GM08714 (cell line): ENCODE data around the gene BFSP1.
A peak's percentile ranks its signal among the peaks of the same experiment; 100 is the strongest.

Source experiments
- H3K4me3 ChIP-seq: fragments of 200-500 bp; sonication (Bioruptor generic); 2 replicates; pipeline ENCODE4 v1.5.1; 2014; ENCODE audit warnings: mild to moderate bottlenecking, low read length, inconsistent platforms
- ZNF274 ChIP-seq: IDR thresholded peaks from 2 replicates; pipeline ENCODE4 v1.6.1; 2012; ENCODE audit warnings: mild to moderate bottlenecking, low read depth, low read length

Gene BFSP1

GRCh38 chr20:17542481-17542880 lies 11.3 kb upstream of the BFSP1 start:
- TF ChIP-seq ZNF274 = no peak

GRCh38 chr20:17541996-17542395 lies 10.8 kb upstream of the BFSP1 start:
- no peak for TF ChIP-seq ZNF274
- H3K4me3 ChIP-seq = no peak overlapping the region

More at GRCh38 chr20:17542481-17542880, 11.3 kb upstream of the BFSP1 start:
- no peak overlapping the region for H3K4me3 ChIP-seq

GRCh38 chr20:17541596-17541995 lies 10.4 kb upstream of the BFSP1 start:
- no peak overlapping the region for H3K4me3 ChIP-seq
- no peak for TF ChIP-seq ZNF274

GRCh38 chr20:17538517-17539170 lies 7.5 kb upstream of the BFSP1 start:
- no peak overlapping the region for H3K4me3 ChIP-seq
- no peak for TF ChIP-seq ZNF274

GRCh38 chr20:17537959-17538358 lies 6.8 kb upstream of the BFSP1 start:
- H3K4me3 ChIP-seq = no peak overlapping the region

GRCh38 chr20:17536944-17537444 lies 5.8 kb upstream of the BFSP1 start:
- no peak for TF ChIP-seq ZNF274
- H3K4me3 ChIP-seq = no peak overlapping the region

More at GRCh38 chr20:17537959-17538358, 6.8 kb upstream of the BFSP1 start:
- TF ChIP-seq ZNF274 = no peak

GRCh38 chr20:17534077-17534476 lies 2.9 kb upstream of the BFSP1 start:
- H3K4me3 ChIP-seq = no peak overlapping the region
- no peak for TF ChIP-seq ZNF274

- no peak for TF ChIP-seq ZNF274
Observed at GRCh38 chr20:17533396-17533795, 2.2 kb upstream of the BFSP1 start.

GRCh38 chr20:17531665-17532025 lies 466 bp upstream of the BFSP1 start:
- no peak for TF ChIP-seq ZNF274

More at GRCh38 chr20:17533396-17533795, 2.2 kb upstream of the BFSP1 start:
- no peak overlapping the region for H3K4me3 ChIP-seq

GRCh38 chr20:17530153-17530552 lies 1.0 kb downstream of the BFSP1 start:
- H3K4me3 ChIP-seq = no peak overlapping the region

More at GRCh38 chr20:17531665-17532025, 466 bp upstream of the BFSP1 start:
- peak overlapping the region; percentile 56; the same call in 1 of the 2 replicates for H3K4me3 ChIP-seq

GRCh38 chr20:17529586-17529985 lies 1.6 kb downstream of the BFSP1 start:
- no peak overlapping the region for H3K4me3 ChIP-seq
- TF ChIP-seq ZNF274 = no peak

More at GRCh38 chr20:17530153-17530552, 1.0 kb downstream of the BFSP1 start:
- TF ChIP-seq ZNF274 = no peak

- no peak overlapping the region for H3K4me3 ChIP-seq
- no peak for TF ChIP-seq ZNF274
Observed at GRCh38 chr20:17525650-17526049, 5.5 kb downstream of the BFSP1 start.

- no peak overlapping the region for H3K4me3 ChIP-seq
- TF ChIP-seq ZNF274 = no peak
Observed at GRCh38 chr20:17525132-17525531, 6.0 kb downstream of the BFSP1 start.

GRCh38 chr20:17524560-17524959 lies 6.6 kb downstream of the BFSP1 start:
- TF ChIP-seq ZNF274 = no peak
- H3K4me3 ChIP-seq = no peak overlapping the region

GRCh38 chr20:17523326-17523725 lies 7.9 kb downstream of the BFSP1 start:
- no peak for TF ChIP-seq ZNF274
- no peak overlapping the region for H3K4me3 ChIP-seq

- TF ChIP-seq ZNF274 = no peak
- no peak overlapping the region for H3K4me3 ChIP-seq
Observed at GRCh38 chr20:17522528-17522927, 8.7 kb downstream of the BFSP1 start.
